Stimulated activated CD8-positive, alpha-beta memory T cell treated with anti-CD3 and anti-CD28 coated beads, Interleukin-7, amount 100 ng/mL, for 1 hour (primary cell): Measurements from ENCODE around the gene SIGMAR1.

Experiments used
- DNase-seq, 2 donors: peaks; one replicate each; pipeline ENCODE4 v3.0.0-alpha.2; 2020; ENCODE audit warnings: low read depth in 2 of 2

SIGMAR1 gene

DNA sequence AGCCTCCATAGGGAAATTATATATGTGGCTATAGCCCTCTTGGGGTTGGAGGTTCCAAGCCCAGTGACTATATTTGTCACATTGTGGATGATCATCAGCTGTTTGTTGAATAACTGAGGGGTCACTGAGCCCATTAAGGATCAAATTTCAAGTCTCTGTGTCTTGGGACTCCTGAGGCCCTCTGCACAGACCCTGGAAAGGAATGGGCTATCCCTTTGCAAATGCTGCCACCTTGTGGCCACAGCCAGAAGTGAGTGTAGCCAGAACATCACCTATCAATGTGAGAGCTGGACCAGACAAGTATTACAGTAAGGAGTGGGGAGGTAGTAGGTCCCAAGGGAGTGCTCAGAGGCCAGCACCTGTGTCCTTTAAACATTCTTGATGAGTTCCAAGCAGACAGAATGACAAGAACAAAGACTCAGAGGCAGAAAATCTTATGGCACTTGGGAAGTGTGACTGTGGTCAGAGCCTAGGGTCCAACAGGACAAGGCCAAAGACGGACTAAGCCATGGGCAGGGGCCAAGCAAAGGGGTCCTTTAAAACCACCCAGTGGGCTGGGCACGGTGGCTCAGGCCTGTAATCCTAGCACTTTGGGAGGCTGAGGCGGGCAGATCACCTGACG is 33.9 kb downstream of the SIGMAR1 start:
- DNase-seq = peak; percentile 59 to 73

DNA sequence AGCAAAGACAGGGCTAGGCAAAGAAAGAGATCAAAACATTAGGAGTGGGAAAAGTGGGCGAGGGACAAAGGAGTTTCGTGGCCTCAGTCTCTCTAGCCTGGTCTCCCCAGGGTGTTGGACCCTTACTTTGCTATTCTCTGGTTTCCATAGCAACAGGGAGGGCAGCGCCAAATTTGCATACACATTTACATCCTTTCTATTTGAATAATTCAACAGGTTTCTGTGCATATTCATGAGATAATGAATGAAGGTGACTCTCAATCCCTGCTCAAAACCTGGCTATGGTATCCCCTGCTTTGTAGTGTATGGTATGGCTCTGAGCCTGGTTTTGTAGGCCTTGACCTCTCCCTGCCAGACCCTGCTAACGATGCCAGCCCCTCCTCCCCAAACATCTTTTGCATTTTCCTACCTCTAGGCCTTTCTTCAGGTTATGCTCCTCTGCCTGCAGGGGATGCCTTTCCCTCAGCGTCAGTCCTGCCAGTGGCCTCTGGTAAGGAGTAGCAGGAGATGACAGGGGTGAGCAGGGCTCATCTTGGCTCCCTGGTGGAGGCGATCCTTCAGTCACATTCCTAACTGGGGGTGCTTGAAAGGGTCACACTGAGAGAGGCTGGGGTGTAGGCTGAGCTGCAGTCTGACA is 35.5 kb downstream of the SIGMAR1 start:
- DNase-seq = no peak

DNA sequence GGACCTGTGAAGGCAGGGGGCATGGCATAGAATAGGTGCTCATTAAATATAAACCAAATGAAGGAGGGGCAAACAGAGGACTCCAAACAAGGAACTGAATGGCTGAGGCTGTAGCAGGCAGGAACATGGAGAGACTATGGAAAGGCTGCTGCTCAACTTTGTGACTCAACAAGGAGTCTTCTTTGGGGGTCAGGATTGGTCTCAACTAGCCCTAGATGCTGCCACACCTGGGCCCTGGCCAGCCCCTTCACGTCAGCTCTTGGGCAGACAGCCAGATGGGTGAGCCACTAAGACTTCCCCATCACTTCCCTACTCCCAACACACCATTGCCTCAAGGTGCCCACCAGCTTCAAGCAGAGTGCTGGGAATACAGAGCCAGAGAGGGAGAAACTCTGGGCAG is 36.7 kb downstream of the SIGMAR1 start:
- no peak for DNase-seq

DNA sequence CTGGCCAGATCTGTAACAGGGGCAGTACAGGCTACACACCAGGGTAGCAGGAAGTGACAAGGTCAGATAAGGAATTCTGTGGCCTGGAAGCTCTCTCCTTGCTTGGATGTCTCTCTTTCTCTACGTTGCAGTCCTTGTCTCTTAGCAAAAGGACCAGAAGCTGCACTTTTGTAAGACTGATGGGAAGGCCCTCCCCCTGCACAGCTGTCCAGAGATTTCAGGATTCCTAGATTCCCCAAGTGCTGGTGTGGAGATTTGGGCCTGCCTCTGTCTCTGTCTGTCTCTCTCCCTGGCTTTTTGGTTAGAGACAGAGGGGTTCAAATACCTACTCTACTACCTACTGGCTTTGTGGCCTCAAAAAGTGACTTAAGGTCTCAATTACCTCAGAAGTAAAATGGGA is 38.0 kb downstream of the SIGMAR1 start:
- no peak for DNase-seq

DNA sequence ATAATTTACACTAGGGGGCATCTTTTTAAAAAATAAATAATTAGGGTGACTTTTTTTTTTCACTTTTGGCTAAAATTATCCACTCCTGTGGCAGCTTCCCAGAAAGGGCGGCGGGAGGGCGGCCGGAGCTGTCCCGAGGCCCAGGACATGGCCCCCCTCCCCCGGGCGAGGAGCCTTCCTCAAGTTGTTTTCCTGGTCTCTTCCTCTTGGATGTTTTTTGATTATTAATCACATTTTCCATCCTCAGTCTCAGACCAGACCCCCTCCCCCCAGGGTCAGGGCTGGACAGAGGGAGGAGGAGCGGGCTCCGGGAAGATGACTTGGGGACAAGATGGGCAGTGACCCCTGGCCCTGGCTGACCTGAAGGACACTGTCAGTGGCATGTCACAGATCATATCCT is 43.4 kb downstream of the SIGMAR1 start:
- DNase-seq = no peak

DNA sequence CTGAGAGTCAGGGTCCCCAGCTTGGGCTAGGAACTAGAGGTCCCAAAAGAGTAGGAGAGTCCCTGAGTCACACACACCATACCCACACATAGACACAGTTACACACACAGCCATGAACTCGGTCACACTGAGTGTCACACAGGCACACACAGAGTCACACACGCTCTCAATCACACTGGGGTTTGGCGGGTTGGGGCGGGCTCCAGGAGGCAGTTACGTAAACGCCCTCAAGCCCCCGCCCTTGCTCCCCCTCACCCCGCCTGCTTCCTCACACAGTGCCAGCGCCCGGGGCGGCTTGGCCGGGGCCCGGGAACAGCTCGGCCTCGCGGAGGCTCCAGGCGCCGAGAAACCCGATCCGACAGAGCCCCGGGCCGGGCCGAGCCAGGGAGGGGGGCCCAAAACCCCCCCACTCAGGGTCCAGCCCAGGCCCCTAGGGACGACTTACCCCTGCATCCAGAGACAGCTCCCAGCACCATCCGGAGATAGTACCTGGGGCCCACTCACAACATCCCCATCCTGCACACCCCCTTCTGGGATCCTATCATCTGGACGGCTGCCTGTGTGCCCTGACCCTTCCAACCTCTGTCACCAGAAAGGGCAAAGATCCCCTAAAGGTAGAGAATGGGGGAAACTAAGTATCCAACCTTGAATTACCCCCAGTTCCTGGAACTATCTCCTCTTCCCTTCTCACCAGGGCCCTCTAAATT is 44.5 kb downstream of the SIGMAR1 start:
- DNase-seq = no peak

DNA sequence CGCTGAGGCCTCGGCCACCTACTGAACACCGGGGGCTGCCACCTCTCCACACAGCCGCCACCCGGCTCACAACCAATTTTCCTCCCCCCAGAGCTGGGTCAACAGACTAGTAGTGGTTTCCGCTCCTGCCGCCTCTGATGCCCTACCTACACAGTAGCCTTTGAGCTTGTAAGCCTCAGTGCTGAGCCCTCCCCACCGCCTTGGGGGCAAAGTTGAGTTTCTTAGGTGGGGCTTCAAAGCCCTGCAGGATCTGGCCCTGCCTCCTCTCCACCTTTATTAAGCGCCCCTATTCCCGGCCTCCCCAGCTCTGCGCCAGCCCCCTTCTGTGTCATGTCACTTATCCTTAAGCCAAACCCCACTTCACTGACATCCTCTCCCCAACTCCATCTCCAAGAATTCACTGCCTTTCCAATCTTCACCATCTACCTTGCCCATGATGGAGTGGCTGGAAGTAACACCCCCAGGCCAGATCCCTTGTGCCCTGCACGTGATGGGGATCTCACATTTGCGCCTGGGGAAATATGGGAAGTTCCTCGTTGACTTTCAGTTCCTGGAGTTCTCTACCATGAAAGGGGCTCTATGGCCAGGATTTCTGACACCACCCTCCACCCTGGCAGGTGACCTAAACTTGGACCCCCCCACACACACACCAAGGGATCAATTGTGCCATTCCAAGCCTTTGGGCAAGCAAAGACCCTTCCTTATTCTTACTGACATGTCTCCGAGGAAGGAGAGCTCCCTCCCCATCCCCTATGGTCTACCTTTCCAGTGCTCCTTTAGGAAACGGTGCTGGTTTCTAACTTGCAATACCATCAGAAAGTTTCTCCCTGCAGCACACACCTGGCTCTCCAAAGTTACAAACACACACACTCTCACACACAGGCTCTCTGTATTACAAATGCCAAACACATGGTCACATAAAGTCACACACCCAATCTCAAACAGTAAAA is 45.4 kb downstream of the SIGMAR1 start:
- no peak for DNase-seq

DNA sequence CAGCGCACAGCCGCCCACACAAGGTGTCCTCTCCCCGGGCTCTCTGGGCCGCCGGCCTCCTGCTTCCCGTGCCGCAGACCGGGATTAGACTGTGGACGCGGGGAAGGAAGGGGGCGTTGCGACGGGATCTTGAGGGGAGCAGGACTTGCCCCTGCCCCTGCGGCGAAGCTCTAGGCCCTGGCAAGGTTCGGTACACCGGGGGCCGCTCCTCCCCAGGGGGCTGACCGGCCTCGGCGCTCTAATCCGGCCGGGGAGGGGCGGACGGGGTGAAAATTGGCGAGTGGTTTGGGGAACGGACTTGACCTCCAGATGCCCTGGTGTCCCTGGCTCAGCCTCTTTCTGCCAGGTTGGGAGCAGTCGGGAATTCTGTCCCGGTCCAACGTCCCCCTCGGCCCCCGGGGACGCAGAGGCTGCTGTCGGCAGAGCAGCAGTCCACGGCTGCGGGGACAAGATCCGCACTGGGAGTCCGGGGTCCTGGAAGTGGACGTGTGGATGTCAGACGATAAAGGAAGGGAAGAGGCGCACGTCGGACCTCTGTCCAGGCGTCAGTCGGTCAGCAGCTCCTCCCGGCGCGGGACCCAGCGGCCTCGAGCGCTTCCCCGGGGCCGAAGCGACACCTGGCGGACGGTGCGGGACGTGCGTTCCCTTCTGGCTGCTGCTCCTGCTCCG is 46.2 kb downstream of the SIGMAR1 start:
- DNase-seq = peak; percentile 53 to 67

DNA sequence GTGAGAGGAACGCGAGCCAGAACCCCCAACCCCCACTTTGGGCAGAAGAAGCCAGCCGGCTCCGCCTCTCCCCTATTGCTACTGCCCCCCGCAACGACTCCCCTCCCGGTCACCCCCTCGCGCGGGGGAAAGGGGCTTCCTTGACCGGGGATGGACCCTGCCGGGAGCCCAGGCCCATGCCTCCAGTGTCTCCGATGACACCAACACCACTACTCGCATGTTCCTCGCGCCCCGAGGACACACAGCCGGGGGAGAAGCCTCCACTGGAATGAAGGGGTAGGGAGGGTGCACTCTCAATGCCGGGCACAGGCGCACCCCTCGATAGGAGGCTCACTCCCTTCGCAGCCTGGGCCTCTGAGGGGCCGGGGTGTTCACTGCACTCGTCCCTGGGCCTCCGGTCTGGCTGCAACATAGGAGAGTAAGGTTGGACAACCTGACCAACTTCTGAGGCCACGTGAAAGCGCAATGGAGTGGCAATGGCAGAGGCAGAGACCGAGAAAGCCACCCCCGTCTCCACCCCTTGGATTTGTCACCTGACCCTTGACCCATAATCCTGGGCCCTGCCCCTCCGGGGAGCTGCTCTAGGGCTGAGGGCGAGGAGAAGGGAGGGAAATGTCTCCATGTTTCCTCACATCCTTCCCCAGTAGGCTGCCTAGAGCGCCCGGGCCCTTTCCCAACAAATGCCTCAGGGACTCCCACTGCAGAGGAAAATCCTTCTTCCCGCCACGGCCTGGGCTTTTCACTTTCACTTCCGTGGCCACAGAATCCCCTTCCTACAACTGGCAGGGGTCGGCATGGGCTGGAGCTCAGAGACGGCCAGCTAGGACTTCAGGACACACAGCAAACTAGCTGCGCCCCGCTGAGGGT is 47.0 kb downstream of the SIGMAR1 start:
- no peak for DNase-seq

DNA sequence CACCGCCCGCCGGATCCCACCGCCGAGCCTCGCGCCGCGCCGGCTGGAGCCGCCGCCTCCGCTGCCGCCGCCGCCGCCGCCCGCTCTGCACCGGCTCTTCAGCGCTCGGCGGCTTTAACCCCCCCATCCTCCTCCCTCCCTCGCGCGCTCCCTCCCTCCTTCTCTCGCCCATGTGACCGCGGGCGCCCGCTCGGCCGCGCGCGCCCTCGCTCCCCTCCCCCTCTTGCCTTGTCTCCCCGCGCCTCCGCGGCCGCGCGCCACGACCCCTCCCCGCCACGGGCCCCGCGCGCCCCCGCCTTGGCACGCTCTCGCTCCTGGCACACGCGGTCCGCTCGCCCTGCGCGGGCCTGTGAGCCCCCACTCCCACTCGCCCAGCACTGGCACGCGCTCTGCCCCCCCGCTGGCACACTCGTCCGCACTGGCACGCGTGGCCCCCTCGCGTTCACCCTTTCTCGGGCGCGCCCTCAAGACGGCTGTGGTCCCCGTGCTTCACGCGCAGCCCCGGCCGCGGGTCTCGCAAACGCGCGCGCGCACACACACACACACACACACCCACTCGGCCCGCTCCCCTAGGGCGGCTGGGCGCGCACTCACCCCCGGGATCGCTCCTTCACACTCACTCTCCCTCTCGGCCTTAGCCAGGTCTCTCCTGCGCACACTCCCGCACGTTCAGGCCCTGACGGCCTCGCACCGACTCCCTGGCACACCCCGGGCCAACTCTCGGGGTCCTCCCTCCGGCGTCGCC is 47.8 kb downstream of the SIGMAR1 start, which contains the start of gene CNTFR:
Gene CNTFR (minus strand): TSS at position 89 of the 745 bp plus-strand sequence. CDS start 20,743 bp downstream, outside the sequence.
- no peak for DNase-seq

DNA sequence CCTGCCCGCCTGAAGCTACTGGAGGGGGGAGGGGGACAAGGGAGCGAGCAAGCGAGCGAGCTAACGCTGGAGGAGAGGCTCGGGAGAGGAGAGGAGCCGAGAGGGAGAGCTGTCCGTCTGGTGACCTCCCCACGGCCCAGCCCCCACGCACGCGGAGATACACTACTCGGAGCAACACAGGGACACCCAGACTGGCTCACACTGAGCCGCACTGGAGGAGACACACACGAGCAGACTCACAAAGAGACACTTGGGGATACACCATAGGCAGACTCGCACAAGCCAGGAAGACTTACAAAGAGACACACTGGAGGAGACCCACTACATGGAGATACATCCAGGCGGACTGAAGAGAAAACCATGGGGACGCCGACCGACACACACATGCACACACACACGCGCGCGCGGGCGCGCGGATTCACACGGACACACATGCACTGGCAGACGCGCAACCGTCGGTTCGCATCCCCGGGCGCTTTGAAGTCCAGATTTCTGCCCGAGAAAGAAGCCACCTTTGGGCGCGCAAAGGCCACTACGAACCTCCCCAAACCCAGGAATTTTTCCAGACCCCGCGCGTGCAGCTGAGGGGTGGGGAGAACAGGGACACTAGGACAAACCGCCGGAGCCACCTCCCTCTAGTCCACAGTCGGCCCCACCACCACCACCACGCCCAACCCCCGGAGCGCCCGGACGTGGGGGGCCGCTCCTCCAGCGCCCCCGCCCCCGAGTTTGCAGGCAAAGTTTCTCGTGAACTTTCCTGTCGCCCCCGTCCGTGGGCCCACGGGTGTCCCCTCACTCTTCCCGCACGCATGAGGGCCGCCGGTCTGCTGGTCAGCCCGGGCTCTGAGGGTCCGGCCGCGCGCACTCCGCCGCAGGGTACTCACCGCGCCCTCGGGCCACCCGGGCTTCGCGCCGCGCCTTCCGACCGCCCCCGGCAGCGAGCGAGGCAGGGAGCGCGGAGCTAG is 48.6 kb downstream of the SIGMAR1 start:
- no peak for DNase-seq

DNA sequence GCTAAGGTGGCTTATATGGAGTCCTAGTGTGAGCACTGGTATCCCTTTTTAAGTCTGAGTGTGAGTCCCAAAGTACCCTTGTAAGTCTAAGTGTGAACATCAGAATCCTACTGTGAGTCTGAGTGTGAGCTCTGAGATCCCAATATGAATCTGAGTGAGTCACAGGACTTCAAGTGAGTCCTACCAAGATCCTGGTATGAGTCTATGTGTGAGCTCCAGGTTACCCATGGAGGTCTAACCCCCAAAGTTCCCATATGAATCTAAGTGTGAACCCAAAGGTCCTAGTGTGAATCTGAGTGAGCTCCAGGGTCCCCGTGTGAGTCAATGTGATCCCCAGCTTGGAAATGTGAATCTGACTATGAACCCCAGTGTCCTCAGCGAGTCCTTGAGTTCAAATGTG is 50.3 kb downstream of the SIGMAR1 start:
- DNase-seq = no peak

DNA sequence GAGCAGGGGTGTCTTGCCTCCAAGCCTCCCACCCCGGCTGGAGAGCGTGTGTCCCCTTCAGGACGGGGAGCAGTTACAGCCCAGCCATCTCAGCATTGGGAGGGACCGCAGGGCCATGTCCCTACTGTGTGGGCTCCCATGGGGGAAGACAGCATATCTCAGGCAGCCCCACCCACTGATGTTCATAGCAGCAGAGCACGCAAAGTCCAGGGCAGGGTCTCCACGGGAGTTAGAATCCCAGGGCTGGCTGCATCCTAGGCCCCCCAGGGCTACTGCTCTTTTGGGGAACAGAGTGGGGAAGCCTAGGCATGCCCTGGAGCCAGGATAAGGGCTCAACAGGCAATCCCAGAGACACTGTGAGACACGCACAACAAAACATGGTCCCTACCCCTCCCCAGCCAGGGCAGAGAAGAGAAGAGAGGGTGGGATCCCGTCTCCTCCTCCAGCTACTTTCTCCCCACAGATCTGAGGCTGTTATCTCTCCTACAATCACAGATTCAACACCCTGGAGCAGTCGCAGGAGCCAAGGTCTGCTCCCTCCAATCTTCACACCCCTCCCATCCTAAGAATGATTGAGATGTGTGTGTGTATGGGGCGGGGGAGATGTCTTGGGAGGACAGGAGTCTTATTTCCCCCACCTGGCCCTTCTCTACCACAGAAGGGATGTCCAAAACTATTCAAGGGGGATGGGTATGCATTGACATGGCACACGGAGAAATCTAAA is 51.5 kb downstream of the SIGMAR1 start:
- DNase-seq = no peak

DNA sequence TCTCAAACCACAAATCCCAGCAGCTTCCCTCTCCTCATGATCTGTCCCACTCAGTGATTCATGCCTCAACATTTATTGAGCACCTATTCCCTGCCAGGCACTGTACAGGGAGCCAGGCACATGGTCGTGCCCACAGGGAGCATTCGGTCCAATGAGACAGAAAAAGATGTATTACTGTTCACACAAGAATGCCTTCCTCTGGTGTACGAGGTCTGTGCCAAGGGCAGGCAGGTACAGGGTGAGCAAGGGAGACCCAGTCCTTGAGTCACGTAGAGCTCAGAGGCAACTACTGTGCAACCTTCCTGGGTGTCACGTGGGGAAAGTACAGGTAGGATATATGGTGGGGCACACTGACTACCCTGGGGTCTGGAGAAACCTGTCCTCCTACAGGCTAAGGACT is 52.6 kb downstream of the SIGMAR1 start:
- no peak for DNase-seq
